GM19099 (cell line): ENCODE results near the gene CNTNAP2.

Experiments used
- POLR2A ChIP-seq: IDR thresholded peaks from 3 replicates; pipeline ENCODE4 v1.6.1; 2011; ENCODE audit warnings: low read depth; ENCODE audit not compliant: insufficient read length; ENCODE audit errors: extremely low read depth

Gene CNTNAP2

DNA sequence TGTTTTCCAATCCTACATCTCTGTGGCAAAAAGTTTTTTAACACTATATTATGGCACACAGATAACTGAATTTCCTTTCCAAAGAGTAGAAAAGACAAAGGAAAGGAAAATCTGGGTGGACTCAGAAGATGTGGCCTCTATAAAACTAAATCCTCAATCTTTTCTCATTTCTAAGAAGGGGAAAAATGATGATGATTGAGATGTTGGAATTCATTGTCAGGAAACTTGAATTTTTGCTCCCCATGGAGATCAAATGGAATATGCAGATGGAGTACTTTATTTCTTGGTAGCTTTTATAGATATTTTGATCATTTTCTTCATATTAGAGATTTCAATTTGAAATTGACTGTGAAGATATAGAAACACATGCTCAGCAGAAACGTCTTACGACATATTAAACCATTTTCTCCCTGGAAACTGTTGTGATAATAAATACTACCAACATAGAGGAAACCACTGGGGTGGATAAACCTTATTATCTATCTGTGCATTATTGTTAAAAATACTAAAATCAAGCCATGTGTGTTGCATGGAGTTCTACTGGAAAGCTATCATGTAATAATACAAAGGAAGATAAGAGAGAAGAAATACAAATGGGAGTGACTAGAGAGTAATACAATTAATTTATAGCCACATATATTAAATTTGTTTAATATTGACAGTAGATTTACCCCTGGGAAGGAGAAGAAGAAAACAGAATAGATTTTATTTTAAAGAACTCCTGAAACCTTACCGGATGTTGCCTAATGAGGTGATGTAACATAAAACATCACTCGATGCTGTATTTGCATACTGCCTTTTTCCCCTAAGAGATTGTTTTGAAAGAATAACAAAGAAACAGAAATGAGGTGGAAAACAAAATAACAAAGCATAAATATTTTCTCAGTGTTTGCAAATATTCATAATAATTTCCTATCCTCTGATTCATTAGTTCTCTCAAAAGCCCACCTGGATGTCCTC, 1542.7 kb downstream of the CNTNAP2 start:
- no peak for TF ChIP-seq POLR2A

DNA sequence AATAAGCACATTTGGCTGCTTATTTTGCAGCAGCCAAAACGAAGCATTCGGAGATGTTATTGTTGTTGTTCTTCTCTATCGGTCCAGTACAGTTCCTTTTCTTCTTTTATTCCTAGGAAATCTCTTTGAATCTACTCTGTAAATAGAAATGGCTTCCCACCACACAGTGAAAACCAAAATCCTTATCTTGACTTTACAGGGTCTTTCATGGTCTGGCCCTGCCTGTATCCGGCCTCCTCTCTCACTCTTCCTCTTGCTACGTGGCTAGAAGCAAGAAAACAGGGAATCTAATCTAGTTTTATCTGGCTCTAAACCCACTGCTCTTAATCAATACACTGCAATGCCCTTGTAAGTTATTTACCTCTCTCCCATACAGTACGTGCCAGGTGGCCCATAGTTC, 1547.9 kb downstream of the CNTNAP2 start:
- TF ChIP-seq POLR2A, result no peak

DNA sequence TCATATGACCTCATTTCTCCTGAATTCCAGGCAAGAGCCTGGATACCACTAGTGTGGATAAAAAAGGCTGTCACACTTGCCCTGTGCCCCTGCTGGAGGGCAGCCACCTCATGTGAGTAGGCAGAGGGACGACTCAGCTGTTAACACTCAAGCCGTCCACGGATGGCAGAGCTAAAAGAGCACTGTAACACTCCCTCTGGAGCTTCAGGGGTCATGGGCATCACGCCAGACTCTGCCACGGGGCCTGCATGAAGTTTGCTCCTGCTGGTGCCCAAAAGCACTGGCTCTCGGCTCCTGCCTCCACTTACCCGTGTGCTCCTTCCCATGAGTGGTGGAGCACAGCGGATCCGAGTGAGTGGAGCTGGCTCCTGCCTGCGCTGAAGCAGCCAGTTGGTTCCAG, 1554.2 kb downstream of the CNTNAP2 start:
- TF ChIP-seq POLR2A, result no peak

DNA sequence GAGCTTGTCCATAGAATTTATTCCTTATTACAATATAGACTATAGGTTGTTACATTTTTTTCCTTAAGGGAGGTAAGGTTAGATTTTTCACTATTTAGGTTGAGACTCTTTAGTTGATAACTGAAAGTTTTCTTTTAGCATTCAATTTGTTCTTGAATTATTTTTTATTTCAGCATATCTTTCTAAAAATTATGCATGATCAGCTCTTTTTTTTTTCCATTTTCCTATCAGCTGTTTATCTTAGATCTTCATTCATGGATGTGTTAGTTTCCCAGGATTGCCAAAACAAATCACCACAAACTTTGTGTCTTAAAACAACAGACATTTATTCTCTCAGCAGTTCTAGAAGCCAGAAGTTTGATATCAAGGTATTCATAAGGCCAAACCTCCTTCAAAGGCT, 1558.1 kb downstream of the CNTNAP2 start:
- no peak for TF ChIP-seq POLR2A

DNA sequence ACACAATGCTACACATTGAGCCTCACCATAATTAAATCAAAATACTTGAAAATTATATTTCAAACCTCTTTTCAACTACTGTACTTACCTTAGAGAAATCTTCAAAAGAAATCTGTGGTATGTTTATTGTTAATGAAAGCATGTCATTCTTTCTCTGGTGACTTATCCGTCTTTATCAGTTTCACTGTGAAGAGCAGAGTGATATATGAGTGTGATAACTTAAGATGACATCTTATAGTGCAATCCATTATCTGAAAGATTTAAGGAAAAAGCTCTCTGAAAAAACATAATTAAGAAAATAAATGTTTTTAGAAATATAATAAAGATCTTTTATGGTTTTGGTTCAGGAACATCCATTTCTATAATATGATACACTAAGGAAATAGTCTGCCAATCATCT, 1562.3 kb downstream of the CNTNAP2 start:
- no peak for TF ChIP-seq POLR2A

DNA sequence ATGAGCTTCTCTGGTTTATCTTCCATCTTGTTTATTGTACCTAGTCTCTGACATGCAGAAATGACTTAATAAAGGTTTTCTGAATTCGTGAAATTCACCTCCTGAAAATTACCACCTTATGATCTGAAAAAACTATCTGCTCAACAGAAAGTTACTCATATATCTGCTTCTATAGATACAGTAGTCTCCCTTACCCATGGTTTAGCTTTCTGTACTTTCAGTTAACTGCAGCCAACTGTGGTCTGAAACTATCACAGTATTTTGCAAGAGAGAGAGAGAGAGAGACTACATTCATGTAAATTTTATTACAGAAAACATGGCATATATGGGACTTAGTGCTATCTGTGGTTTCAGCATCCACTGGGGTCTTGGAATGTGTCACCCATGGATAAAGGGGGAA, 1564.9 kb downstream of the CNTNAP2 start:
- no peak for TF ChIP-seq POLR2A

DNA sequence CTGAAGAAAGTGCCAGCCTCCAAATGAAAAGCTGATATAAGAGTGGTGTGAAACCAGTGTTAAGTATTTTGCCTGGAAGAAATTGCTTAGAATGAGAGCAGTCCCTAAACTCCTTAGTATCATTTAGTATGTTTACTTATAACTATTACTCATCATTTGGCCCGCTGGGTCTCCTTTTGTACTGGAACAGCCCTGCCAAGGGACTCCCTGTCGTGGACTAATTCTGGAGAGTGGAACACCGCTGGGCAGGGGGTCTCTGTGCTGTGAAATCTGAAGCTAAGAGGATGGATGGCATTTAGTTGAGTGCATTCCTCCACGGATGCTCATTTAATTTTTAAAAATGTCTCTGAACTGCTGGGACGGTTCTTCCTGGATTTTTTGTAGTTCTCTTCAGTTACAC, 1584.1 kb downstream of the CNTNAP2 start:
- TF ChIP-seq POLR2A, result no peak

DNA sequence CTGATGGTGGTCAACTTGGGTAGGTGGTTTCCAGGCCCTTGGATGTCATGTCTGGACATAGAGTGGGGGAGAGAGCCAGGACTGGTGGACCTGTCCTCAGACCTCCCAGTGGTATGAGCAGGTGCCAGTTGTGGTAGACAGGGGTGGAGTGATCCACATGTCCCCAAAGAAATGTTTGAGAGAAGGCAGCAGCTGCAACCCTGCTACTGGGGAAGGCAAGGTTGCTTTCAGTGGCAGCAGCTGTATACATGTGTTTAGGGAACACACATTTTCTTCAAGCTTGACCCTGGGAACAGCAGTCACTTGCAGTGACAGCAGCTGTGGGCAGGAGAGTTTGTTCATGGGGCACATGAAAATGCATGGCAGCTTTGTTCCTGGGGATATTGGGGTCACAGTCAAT, 1591.3 kb downstream of the CNTNAP2 start:
- no peak for TF ChIP-seq POLR2A

DNA sequence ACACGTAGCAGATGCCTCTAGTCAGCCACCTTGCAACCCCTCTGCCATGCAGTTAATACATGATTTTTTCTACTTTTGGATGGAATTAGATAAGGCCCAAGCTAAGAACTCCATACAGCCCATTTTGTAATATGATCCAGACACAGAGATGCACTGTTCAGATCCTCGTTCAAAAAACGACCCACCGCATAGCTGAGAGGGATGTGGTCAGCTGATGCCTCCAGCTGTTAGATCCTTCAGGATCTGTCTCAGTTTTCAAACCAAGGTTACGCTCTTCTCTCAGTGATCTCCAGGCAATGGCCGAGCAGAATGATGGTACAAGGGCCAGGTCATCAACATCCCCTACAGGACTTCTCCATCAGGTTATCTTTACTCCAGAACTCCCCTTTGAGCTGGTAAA, 1592.3 kb downstream of the CNTNAP2 start:
- TF ChIP-seq POLR2A, result no peak

DNA sequence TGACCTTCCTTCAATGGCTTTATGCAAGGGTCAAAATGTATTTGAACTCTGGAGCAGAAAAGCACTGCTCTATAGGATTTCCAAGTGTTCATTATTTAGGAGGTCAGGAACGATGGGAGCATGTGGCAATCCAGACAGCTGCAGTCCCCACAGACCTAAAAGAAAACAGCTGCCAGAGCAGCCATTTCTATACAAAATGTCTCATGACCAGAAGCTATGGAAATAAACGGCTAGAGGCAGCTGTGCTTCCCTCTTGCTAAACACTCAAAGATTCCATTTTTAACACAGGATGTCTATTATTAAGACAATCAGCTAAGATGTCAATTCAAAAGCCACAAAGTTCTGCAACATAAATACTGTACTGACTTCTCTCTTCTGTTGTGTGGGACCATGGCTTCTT, 1594.8 kb downstream of the CNTNAP2 start:
- no peak for TF ChIP-seq POLR2A

DNA sequence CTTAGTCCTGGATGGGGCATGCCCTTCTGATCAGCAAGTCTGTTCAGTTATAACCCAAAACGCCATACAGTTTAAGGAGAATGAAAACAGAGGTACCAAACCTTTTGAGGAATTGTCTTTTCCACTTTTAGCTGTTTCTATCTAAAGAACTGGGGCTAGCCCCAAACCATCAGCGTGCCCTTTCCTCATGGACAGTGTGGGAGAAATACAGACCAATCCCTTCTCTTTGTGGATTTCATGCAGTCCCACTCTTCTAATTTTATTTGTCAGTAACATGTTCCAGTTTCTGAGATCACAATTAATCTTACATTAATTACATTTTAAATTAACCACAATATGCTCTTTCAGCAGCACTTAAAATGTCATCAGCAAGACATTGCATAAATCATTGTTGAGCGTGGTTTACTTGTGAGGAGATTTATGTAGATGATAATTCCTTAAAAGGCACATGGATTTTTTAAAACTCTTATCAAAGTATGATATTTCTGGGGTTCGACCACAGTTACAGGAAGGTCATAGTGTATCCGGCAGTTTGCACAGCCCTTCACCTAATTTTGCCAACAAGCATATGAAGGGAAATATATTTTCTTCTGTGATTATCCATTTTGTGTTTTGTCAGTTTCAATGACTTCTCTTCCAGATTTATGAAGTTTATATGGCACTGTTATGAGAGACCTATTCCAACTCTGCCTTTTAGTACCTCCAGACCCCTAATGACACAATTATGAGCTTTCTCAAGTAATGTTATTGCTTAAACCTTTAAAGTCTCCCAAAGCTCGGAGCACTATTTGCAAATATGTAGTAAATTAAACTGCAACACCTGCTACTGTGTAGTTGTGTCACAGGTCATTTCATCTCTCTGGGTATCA, 1605.6 kb downstream of the CNTNAP2 start:
- TF ChIP-seq POLR2A, result no peak

DNA sequence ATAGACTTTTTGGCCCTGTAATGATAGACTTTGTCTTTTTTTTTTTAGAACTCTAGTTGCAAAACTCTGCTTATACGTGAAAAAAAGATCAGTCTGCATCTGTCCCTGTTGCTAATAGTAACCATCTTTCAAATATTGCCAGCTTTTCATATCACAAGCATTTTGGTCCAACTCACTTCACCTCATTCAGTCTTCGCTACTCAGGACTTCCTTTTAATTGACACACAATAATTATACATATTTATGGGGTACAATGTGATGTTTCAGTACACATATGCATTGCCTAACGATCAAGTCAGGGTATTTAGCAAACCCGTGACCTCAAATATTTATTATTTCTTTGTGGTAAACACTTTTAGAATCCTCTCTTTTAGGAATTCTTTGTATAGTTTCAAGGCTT, 1606.9 kb downstream of the CNTNAP2 start:
- no peak for TF ChIP-seq POLR2A

DNA sequence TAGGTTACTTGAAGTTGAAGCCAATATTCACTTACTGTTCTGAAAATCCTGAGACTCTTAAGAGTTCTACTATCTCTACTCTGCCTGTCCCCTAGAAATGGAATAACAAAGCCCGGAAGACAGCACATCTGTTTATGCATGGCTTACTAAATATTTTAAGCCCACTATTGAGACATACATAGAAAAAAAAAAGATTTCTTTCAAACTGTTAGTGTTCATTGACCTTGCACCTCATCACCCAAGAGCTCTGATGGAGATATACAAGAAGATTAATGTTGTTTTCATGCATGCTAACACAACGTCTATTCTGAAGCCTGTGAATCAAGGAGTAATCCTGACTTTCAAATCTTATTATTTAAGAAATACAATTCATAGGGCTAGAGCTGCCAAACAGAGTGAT, 1614.7 kb downstream of the CNTNAP2 start:
- TF ChIP-seq POLR2A, result no peak

DNA sequence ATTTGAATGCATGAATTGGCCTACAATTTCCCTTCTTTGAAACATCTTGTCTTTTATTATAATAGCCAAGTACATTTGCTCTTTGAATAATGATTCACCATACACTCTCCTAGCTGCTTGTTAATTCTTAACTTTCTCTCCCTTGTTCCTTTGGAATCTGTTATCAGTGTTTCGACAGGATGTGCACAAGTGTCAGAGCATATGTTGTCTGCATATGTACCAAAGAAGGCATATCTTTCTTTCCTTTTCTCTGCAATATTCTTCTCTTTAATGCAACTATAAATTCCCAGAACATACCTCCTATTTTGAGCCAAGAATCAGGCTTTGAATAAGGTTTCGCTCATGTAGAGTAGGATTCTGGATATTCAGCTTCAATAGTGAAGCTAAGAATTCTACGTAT, 1625.7 kb downstream of the CNTNAP2 start:
- TF ChIP-seq POLR2A, result no peak

DNA sequence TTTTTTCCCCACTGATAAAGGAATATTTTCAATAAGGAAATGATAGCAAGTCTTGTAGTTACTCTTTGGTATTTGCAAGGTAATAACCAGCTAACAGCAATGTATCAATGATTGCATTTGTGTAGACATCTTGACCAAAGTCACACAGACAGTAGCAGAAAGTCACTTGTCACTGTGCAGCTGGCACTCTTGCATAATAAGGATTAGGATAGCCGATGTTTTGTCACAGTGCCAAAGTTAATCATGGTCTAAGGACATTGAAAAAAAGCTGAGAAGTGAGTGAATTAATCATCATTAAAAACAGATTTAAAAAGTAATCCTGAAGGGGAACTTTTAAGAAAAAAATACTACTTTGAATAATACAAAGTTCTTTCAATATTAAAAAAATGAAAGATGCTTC, 1639.7 kb downstream of the CNTNAP2 start:
- no peak for TF ChIP-seq POLR2A
